ENCODE data around the gene MED13. TPM values are rescaled to one million over a fixed set of nuclear protein-coding genes. Genes with fewer than 3 reads are reported as not detected.
A peak's percentile ranks its signal among the peaks of the same experiment; 100 is the strongest.

The MED13 gene
- total RNA-seq, 1 donor from 2014 or later, result 59.9 TPM

GRCh38 chr17:62064029-62064790 is 868 bp downstream of the MED13 start:
- H3K4me3 ChIP-seq, result peak overlapping the region; percentile 62 to 98
- intact Hi-C loops (cut with DNase I), result loop anchor here (10.0 kb wide), 1 partner anchor 649 kb away; no protein-coding TSS in a partner anchor
- no peaks in the 10 kb centered on the region for H3K9me3 ChIP-seq
- peaks cover 58% of the 10 kb centered on the region for H3K4me1 ChIP-seq
- no peaks in the 10 kb centered on the region for H3K27me3 ChIP-seq
- no peak for DNase-seq (ENCODE audit: extremely low spot score in 2 of 2)
- H3K36me3 ChIP-seq, result peaks cover 0 to 14% of the 10 kb centered on the region in 2 donors
- H3K27ac ChIP-seq, result peak overlapping the region; percentile 99
- TF ChIP-seq POLR2AphosphoS5 (IDR thresholded peaks at IDR 0.05; ENCODE audit: insufficient read depth in 1 of 2, low read depth in 1 of 2) (no peak), POLR2A (IDR thresholded peaks at IDR 0.05) (no peak), CTCF (IDR thresholded peaks at IDR 0.05) (no peak)

DNA sequence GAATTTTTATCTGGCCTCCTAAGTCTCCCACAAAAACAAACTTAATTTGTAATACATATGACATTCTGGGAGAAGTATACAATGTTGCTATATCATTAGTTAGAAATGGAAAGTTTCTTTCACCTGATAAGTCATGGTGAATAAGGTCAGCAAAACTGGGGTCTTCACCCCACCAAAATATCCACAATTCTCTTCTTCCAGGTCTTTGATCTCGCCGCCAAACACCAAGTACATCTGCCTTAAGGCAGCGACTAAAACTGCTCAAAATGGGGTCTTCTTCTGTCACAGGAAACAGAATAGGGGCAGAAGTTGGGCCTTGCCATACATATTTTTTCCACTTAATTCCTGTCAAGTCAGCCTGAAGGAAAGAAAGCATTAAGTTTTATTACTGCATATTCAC is 2.1 kb downstream of the MED13 start:
- Histone ChIP-seq H3K4me3 (peak overlapping the region in 1 of 2 donors; percentile 98), H3K4me1 (peaks cover 68% of the 10 kb centered on the region)

GRCh38 chr17:62062302-62062701 is 2.8 kb downstream of the MED13 start:
- peaks cover 74% of the 10 kb centered on the region for H3K4me1 ChIP-seq
- no peak for DNase-seq (ENCODE audit: extremely low spot score in 2 of 2)
- TF ChIP-seq CTCF (IDR thresholded peaks at IDR 0.05) (no peak), POLR2AphosphoS5 (IDR thresholded peaks at IDR 0.05; ENCODE audit: insufficient read depth in 1 of 2, low read depth in 1 of 2) (no peak), POLR2A (IDR thresholded peaks at IDR 0.05) (no peak)

More for the DNA sequence above, 2.1 kb downstream of the MED13 start:
- no peak for DNase-seq (ENCODE audit: extremely low spot score in 2 of 2)
- Histone ChIP-seq H3K9me3 (no peaks in the 10 kb centered on the region), H3K27me3 (no peaks in the 10 kb centered on the region), H3K27ac (no peak overlapping the region), H3K36me3 (peaks cover 0 to 14% of the 10 kb centered on the region in 2 donors)
- intact Hi-C loops (cut with DNase I), result loop anchor here (10.0 kb wide), 1 partner anchor 648 kb away; no protein-coding TSS in a partner anchor
- TF ChIP-seq CTCF (IDR thresholded peaks at IDR 0.05) (no peak), POLR2A (IDR thresholded peaks at IDR 0.05) (no peak), POLR2AphosphoS5 (IDR thresholded peaks at IDR 0.05; ENCODE audit: insufficient read depth in 1 of 2, low read depth in 1 of 2) (no peak)

DNA sequence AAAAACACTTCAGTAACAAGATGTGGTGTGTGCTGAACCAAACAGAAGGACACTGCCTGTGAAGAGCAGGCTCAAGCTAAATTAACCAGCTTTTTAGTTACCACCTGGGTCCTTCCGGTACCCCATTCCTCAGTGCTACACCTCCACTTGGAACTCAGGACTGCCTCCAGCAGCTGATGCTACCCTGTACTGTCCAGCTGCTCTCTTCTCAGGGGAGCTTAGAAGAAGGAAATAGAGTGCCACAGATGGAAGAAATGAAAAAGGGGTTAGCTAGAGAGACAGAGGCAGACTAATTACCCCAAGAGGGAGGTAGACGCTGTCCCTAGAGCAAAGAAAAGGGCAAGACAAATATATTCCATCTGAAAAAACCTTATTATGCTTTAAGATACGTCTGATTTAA is 5.7 kb downstream of the MED13 start:
- DNase-seq (ENCODE audit: extremely low spot score in 2 of 2), result no peak
- no peaks in the 10 kb centered on the region for H3K27me3 ChIP-seq
- no peak overlapping the region for H3K27ac ChIP-seq
- no peak for TF ChIP-seq CTCF (IDR thresholded peaks at IDR 0.05)
- no peak for TF ChIP-seq POLR2AphosphoS5 (IDR thresholded peaks at IDR 0.05; ENCODE audit: insufficient read depth in 1 of 2, low read depth in 1 of 2)
- no peak for TF ChIP-seq POLR2A (IDR thresholded peaks at IDR 0.05)
- H3K9me3 ChIP-seq, result no peaks in the 10 kb centered on the region
- intact Hi-C loops (cut with DNase I), result no loop called here
- H3K4me1 ChIP-seq, result peaks cover 81% of the 10 kb centered on the region
- no peak overlapping the region for H3K4me3 ChIP-seq
- peaks cover 0 to 14% of the 10 kb centered on the region in 2 donors for H3K36me3 ChIP-seq

More at GRCh38 chr17:62062302-62062701, 2.8 kb downstream of the MED13 start:
- Histone ChIP-seq H3K27me3 (no peaks in the 10 kb centered on the region), H3K9me3 (no peaks in the 10 kb centered on the region), H3K36me3 (peaks cover 0 to 14% of the 10 kb centered on the region in 2 donors), H3K27ac (no peak overlapping the region), H3K4me3 (peak overlapping the region in 1 of 2 donors; percentile 98)
- intact Hi-C loops (cut with DNase I), result loop anchor here (10.0 kb wide), 1 partner anchor 648 kb away; no protein-coding TSS in a partner anchor

- intact Hi-C loops (cut with DNase I), result no loop called here
- no peak for DNase-seq (ENCODE audit: extremely low spot score in 2 of 2)
- Histone ChIP-seq H3K4me3 (no peak overlapping the region), H3K27me3 (no peaks in the 10 kb centered on the region), H3K4me1 (peaks cover 73% of the 10 kb centered on the region), H3K9me3 (no peaks in the 10 kb centered on the region), H3K36me3 (peaks cover 0 to 14% of the 10 kb centered on the region in 2 donors), H3K27ac (no peak overlapping the region)
- TF ChIP-seq POLR2AphosphoS5 (IDR thresholded peaks at IDR 0.05; ENCODE audit: insufficient read depth in 1 of 2, low read depth in 1 of 2), result no peak
These were observed 6.5 kb downstream of the MED13 start for GRCh38 chr17:62058611-62059010.

Data from vagina (tissue), 2 donors.